ENCODE measurements around the gene COL4A2. TPM values are rescaled to one million over a fixed set of nuclear protein-coding genes. Genes with fewer than 3 reads are reported as not detected.

COL4A2 gene
- total RNA-seq, 1 donor from 2014 or later: not detected

DNA sequence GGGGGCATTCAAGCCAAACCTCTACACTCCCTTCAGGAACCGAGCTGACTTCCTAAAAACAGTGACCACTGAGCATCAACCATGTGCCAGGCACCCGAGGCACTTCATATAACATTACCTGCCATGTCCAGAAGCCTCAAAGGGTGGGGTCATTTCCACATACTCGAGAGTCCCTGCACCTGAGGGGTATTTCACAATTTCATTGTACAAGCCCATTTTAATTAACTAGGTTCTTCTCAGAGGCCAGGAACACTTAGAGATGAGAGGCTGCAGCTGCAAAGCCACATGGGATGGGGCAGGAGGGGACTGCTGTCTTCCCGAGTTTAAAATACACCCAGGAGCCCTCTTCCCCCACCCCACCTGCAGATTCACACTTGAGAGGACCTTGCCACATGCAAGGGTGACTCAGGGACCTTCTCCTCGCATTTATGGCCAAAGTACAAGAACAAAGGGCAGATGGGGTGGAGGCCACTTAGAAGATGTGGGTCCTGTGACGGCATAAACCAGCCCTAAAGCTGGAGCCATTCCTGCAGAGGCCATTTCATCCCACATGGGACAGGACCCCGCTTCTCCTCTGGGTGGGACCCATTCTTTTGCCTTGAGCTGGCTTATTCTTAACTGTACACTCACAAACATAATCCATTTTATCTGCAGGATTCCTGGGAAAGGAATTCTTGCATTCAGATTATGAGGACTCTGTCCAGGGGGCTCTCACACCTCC lies 210.6 kb downstream of the COL4A2 start:
- Mint-ChIP-seq H3K36me3 (ENCODE audit: low read depth) (peaks cover 2% of the 10 kb centered on the region), H3K27ac (no peak overlapping the region), H3K27me3 (no peaks in the 10 kb centered on the region), H3K9me3 (no peaks in the 10 kb centered on the region), H3K4me3 (no peak overlapping the region), H3K4me1 (peaks cover 3% of the 10 kb centered on the region)
- TF ChIP-seq, protein P1, sequence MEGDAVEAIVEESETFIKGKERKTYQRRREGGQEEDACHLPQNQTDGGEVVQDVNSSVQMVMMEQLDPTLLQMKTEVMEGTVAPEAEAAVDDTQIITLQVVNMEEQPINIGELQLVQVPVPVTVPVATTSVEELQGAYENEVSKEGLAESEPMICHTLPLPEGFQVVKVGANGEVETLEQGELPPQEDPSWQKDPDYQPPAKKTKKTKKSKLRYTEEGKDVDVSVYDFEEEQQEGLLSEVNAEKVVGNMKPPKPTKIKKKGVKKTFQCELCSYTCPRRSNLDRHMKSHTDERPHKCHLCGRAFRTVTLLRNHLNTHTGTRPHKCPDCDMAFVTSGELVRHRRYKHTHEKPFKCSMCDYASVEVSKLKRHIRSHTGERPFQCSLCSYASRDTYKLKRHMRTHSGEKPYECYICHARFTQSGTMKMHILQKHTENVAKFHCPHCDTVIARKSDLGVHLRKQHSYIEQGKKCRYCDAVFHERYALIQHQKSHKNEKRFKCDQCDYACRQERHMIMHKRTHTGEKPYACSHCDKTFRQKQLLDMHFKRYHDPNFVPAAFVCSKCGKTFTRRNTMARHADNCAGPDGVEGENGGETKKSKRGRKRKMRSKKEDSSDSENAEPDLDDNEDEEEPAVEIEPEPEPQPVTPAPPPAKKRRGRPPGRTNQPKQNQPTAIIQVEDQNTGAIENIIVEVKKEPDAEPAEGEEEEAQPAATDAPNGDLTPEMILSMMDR (IDR thresholded peaks at IDR 0.05): no peak
- ChIA-PET POLR2A (no interaction called here), CTCF (interaction anchor here (1.0 kb wide), 1 partner anchor 10 kb away, joined by 3 read pairs; no protein-coding TSS in a partner anchor)
- intact Hi-C loops (cut with micrococcal nuclease): no loop called here
- ATAC-seq (ENCODE audit: low read depth): no peak
- DNase-seq: no peak

DNA sequence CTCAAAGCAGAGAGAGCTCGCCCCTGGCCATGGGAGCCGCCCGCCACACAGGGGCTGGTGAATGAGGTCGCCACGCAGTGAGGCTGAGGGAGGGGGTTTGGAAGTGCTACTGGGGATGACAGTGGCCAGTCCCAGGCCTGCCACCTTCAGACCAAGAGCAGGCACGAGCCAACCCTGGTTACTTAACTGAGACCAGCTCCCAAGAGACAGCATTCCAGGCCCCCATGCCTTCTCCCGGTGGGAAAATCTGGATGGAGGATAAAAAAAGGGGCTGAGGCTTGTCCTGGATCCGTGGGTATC lies 211.1 kb downstream of the COL4A2 start:
- Mint-ChIP-seq H3K4me3 (no peak overlapping the region), H3K4me1 (peaks cover 3% of the 10 kb centered on the region), H3K27ac (no peak overlapping the region), H3K9me3 (no peaks in the 10 kb centered on the region), H3K27me3 (no peaks in the 10 kb centered on the region), H3K36me3 (ENCODE audit: low read depth) (peaks cover 2% of the 10 kb centered on the region)
- no peak for DNase-seq
- ChIA-PET POLR2A (no interaction called here), CTCF (interaction anchor here (1.0 kb wide), 1 partner anchor 9 kb away, joined by 3 read pairs; no protein-coding TSS in a partner anchor)
- TF ChIP-seq, protein P1 (IDR thresholded peaks at IDR 0.05): no peak
- no peak for ATAC-seq (ENCODE audit: low read depth)
- intact Hi-C loops (cut with micrococcal nuclease): no loop called here

DNA sequence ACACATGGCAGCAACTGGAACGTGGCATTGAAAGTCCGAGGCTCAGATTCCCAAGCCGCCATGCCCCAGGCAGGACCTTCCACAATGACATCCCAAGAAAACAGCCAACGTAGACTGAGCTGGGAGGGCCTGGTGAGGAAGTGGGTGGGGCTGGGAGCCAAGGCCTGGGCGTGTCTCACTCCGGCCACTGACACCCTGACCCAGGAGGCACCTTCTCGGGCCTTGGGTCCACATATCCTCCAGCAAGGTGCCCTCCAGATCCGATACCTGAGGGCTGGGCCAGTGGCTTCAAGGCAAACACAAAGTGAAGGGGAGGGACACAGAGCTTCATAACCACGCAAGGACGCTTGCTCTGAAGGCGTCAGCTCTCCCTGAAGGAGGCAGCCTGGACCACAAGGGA lies 211.5 kb downstream of the COL4A2 start:
- Mint-ChIP-seq H3K36me3 (ENCODE audit: low read depth) (peaks cover 2% of the 10 kb centered on the region), H3K4me1 (peaks cover 3% of the 10 kb centered on the region), H3K9me3 (no peaks in the 10 kb centered on the region), H3K27ac (no peak overlapping the region), H3K27me3 (no peaks in the 10 kb centered on the region), H3K4me3 (no peak overlapping the region)
- no peak for DNase-seq
- intact Hi-C loops (cut with micrococcal nuclease): no loop called here
- TF ChIP-seq, protein P1 (IDR thresholded peaks at IDR 0.05): no peak
- ATAC-seq (ENCODE audit: low read depth): no peak
- ChIA-PET POLR2A (no interaction called here), CTCF (interaction anchor here (1.0 kb wide), 1 partner anchor 63 kb away, joined by 3 read pairs; no protein-coding TSS in a partner anchor)

DNA sequence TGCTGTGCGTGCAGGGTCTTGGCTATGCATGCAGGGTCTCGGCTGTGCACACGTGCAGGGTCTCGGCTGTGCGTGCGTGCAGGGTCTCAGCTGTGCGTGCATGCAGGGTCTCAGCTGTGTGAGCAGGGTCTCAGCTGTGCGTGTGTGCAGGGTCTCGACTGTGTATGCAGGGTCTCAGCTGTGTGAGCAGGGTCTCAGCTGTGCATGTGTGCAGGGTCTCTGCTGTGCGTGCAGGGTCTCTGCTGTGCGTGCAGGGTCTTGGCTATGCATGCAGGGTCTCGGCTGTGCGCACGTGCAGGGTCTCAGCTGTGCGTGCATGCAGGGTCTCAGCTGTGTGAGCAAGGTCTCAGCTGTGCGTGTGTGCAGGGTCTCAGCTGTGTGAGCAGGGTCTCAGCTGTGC lies 212.0 kb downstream of the COL4A2 start:
- intact Hi-C loops (cut with micrococcal nuclease): no loop called here
- H3K27ac Mint-ChIP-seq: no peak overlapping the region
- no peaks in the 10 kb centered on the region for H3K27me3 Mint-ChIP-seq
- POLR2A ChIA-PET: no interaction called here
- no peak for ATAC-seq (ENCODE audit: low read depth)
- CTCF ChIA-PET: interaction anchor here (1.0 kb wide), 1 partner anchor 64 kb away, joined by 3 read pairs; no protein-coding TSS in a partner anchor
- peaks cover 4% of the 10 kb centered on the region for H3K4me1 Mint-ChIP-seq
- no peak overlapping the region for H3K4me3 Mint-ChIP-seq
- DNase-seq: no peak
- H3K36me3 Mint-ChIP-seq (ENCODE audit: low read depth): peaks cover 2% of the 10 kb centered on the region
- no peaks in the 10 kb centered on the region for H3K9me3 Mint-ChIP-seq
- TF ChIP-seq, protein P1 (IDR thresholded peaks at IDR 0.05): no peak

DNA sequence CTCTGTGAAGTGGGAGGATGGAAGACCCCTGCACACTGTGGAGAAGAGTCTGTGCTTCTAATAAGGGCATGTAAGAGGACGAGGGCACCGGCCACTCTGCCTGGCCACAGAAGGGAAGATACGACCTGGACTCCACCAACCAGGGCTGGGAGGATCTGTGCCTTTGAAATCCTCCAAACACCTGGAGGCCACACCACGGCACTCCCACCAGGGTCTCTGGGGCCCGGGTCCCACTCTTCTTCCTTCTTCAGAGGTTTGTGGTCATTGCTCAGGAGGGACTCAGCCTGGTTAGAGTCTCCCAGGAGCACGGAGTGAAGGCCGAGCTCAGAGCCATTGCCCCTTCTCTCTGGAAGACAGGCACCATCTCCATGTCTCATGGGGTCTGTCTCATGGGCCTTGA lies 212.4 kb downstream of the COL4A2 start:
- Mint-ChIP-seq H3K4me1 (peaks cover 9% of the 10 kb centered on the region), H3K27ac (no peak overlapping the region), H3K9me3 (no peaks in the 10 kb centered on the region), H3K27me3 (no peaks in the 10 kb centered on the region), H3K4me3 (no peak overlapping the region), H3K36me3 (ENCODE audit: low read depth) (peaks cover 2% of the 10 kb centered on the region)
- DNase-seq (no peak), ATAC-seq (ENCODE audit: low read depth) (no peak)
- CTCF ChIA-PET: interaction anchor here (1.0 kb wide), 1 partner anchor 64 kb away, joined by 3 read pairs; no protein-coding TSS in a partner anchor
- intact Hi-C loops (cut with micrococcal nuclease): no loop called here
- TF ChIP-seq, protein P1 (IDR thresholded peaks at IDR 0.05): no peak
- POLR2A ChIA-PET: no interaction called here
